Neuronal stem cell (in vitro differentiated cells): Measurements from ENCODE around the gene TM9SF4.
"Not testable (repeated sequence)": the region's sequence is repeated elsewhere in the genome, so short reads cannot be mapped to it uniquely, and the experiment has no call there.

Source experiments
- DNase-seq: peaks from one replicate; pipeline ENCODE4 v3.0.0-alpha.2; 2013; ENCODE audit warnings: low spot score
- H2AFZ ChIP-seq: one replicate; pipeline ENCODE4 v1.6.1; 2013; ENCODE audit warnings: mild to moderate bottlenecking, low read length, inconsistent platforms
- H2AK5ac ChIP-seq: 2 replicates; pipeline ENCODE4 v1.6.1; 2013; ENCODE audit warnings: low read depth, mild to moderate bottlenecking, inconsistent platforms, low read length, moderate library complexity, mixed read lengths
- H2BK120ac ChIP-seq: 2 replicates; pipeline ENCODE4 v1.6.1; 2013; ENCODE audit warnings: low read depth, mild to moderate bottlenecking, inconsistent platforms, low read length, moderate library complexity, mixed read lengths
- H2BK12ac ChIP-seq: one replicate; pipeline ENCODE4 v1.6.1; 2013; ENCODE audit warnings: low read length, inconsistent platforms
- H2BK15ac ChIP-seq: 2 replicates; pipeline ENCODE4 v1.6.1; 2013; ENCODE audit warnings: mild to moderate bottlenecking, low read length, inconsistent platforms, mixed read lengths
- H2BK5ac ChIP-seq: one replicate; pipeline ENCODE4 v1.6.1; 2013; ENCODE audit warnings: inconsistent platforms, mild to moderate bottlenecking, low read length, moderate library complexity
- H3K14ac ChIP-seq: one replicate; pipeline ENCODE4 v1.6.1; 2013; ENCODE audit warnings: low read length, inconsistent platforms
- H3K18ac ChIP-seq: 2 replicates; pipeline ENCODE4 v1.6.1; 2013; ENCODE audit warnings: low read length, inconsistent platforms
- H3K23ac ChIP-seq: 2 replicates; pipeline ENCODE4 v1.6.1; 2013; ENCODE audit warnings: low read depth, mild to moderate bottlenecking, mixed read lengths, low read length, inconsistent platforms; ENCODE audit not compliant: poor library complexity
- H3K27ac ChIP-seq: replicated peaks from 3 replicates; pipeline ENCODE4 v1.5.1; 2013; ENCODE audit warnings: low read length, inconsistent platforms
- H3K27me3 ChIP-seq, 3 experiments: 2 replicates each; pipeline ENCODE4 v1.6.1; 2013; ENCODE audit warnings: low read length in 3 of 3, mild to moderate bottlenecking in 2 of 3, inconsistent platforms in 1 of 3, low read depth in 1 of 3, mixed read lengths in 1 of 3, moderate library complexity in 1 of 3; ENCODE audit not compliant: control insufficient read depth in 3 of 3, insufficient read depth in 3 of 3
- H3K36me3 ChIP-seq, 2 donors: replicated peaks in 1 of 2; 2 replicates each; pipeline ENCODE4 v1.6.1; 2013; ENCODE audit warnings: low read length in 2 of 2; ENCODE audit not compliant: control insufficient read depth in 2 of 2, insufficient read depth in 2 of 2
- H3K4ac ChIP-seq: 2 replicates; pipeline ENCODE4 v1.6.1; 2013; ENCODE audit warnings: inconsistent platforms, mild to moderate bottlenecking, low read length, moderate library complexity
- H3K4me1 ChIP-seq, 2 donors: 1 replicate in 1 of 2; 2 replicates in 1 of 2; pipeline ENCODE4 v1.6.1; 2013; ENCODE audit warnings: low read length in 2 of 2, low read depth in 1 of 2; ENCODE audit not compliant: control insufficient read depth in 2 of 2, insufficient read depth in 1 of 2
- H3K4me2 ChIP-seq: one replicate; pipeline ENCODE4 v1.6.1; 2013; ENCODE audit warnings: mild to moderate bottlenecking, low read length, inconsistent platforms; ENCODE audit not compliant: insufficient read depth, poor library complexity, severe bottlenecking
- H3K4me3 ChIP-seq, 2 donors: 2 replicates each; pipeline ENCODE4 v1.5.1; 2013; ENCODE audit warnings: low read length in 2 of 2, mild to moderate bottlenecking in 2 of 2, inconsistent platforms in 1 of 2, moderate library complexity in 1 of 2
- H3K79me1 ChIP-seq: one replicate; pipeline ENCODE4 v1.6.1; 2013; ENCODE audit warnings: low read depth, mild to moderate bottlenecking, inconsistent platforms, low read length, moderate library complexity
- H3K9ac ChIP-seq: one replicate; pipeline ENCODE4 v1.6.1; 2013; ENCODE audit warnings: mild to moderate bottlenecking, low read depth, low read length, inconsistent platforms; ENCODE audit not compliant: poor library complexity
- H3K9me3 ChIP-seq, 2 donors: replicated peaks in 1 of 2; 2 replicates each; pipeline versions ENCODE3 to v1.6.1; 2013; ENCODE audit warnings: low read length in 2 of 2, mild to moderate bottlenecking in 2 of 2, inconsistent platforms in 1 of 2, low read depth in 1 of 2, mixed read lengths in 1 of 2, moderate library complexity in 1 of 2; ENCODE audit not compliant: control insufficient read depth in 2 of 2, insufficient read depth in 1 of 2
- H4K8ac ChIP-seq: one replicate; pipeline ENCODE4 v1.6.1; 2013; ENCODE audit warnings: low read depth, mild to moderate bottlenecking, inconsistent platforms, low read length, moderate library complexity
- H4K91ac ChIP-seq: one replicate; pipeline ENCODE4 v1.6.1; 2013; ENCODE audit warnings: low read length, low read depth, mild to moderate bottlenecking, inconsistent platforms; ENCODE audit not compliant: poor library complexity
- WGBS, 2 donors: extraction: QIAGEN DNeasy Blood & Tissue Kit; methylation state at CpG; one replicate each; pipeline ENCODE4 v1.1.7; 2013; ENCODE audit warnings: missing lambda C conversion rate in 2 of 2, mixed read lengths in 1 of 2; ENCODE audit not compliant: insufficient read length in 2 of 2, insufficient replicate concordance in 1 of 2; ENCODE audit errors: extremely low coverage in 2 of 2; 5-methylcytosine and 5-hydroxymethylcytosine counted together

Gene TM9SF4

DNA sequence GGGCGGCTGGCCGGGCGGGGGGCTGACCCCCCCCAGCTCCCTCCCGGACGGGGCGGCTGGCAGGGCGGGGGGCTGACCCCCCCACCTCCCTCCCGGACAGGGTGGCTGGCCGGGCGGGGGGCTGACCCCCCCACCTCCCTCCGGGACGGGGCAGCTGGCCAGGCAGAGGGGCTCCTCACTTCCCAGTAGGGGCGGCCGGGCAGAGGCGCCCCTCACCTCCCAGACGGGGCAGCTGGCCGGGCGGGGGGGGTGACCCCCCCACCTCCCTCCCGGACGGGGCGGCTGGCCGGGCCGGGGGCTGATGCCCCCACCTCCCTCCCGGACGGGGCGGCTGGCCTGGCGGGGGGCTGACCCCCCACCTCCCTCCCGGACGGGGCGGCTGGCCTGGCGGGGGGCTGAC is 12.4 kb downstream of the TM9SF4 start:
- H3K36me3 ChIP-seq: peaks cover 2 to 12% of the 10 kb centered on the region in 2 donors
- no CpG with 5 or more reads among the region's 31 CpGs for WGBS, 2 donors

DNA sequence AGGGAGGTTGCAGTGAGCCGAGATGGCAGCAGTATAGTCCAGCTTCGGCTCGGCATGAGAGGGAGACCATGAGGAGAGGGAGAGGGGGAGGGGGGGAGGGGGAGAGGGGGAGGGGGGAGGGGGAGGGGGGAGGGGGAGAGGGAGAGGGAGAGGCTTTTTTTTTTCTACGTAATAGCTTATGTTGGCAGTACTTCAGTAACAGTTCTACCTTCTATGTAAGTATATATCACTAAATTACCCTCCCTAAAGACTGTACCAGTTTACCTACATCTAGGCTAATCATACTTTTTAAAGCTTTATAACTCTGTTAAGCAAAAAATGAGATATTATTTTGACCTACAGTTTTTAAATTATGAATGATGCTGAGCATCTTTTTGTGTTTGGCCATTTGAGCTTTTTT is 13.6 kb downstream of the TM9SF4 start:
- Histone ChIP-seq H2BK15ac (no peak overlapping the region), H3K4me3 (no peak overlapping the region), H4K8ac (no peak overlapping the region), H2BK120ac (no peak overlapping the region), H3K18ac (no peak overlapping the region), H3K9me3 (peaks cover 0 to 12% of the 10 kb centered on the region in 2 donors), H2AK5ac (no peak overlapping the region), H2BK12ac (no peak overlapping the region), H3K79me1 (no peaks in the 10 kb centered on the region), H3K27me3 (no peaks in the 10 kb centered on the region), H3K4me2 (no peak overlapping the region), H3K27ac (no peak overlapping the region), H2AFZ (no peak overlapping the region), H2BK5ac (no peak overlapping the region), H3K4me1 (peaks cover 3 to 7% of the 10 kb centered on the region in 2 donors), H3K14ac (no peak overlapping the region), H3K4ac (no peak overlapping the region), H3K23ac (no peak overlapping the region), H3K36me3 (peaks cover 2 to 23% of the 10 kb centered on the region in 2 donors), H3K9ac (no peak overlapping the region), H4K91ac (no peak overlapping the region)
- DNase-seq: no peak
- WGBS, 2 donors: no CpG with 5 or more reads among the region's 4 CpGs

More for the DNA sequence above, 12.4 kb downstream of the TM9SF4 start:
- not testable (repeated sequence) for H2BK5ac ChIP-seq, H4K91ac ChIP-seq, H3K4me2 ChIP-seq, H3K27ac ChIP-seq, H3K4me1 ChIP-seq, H2BK12ac ChIP-seq, H3K4ac ChIP-seq, H4K8ac ChIP-seq, H3K14ac ChIP-seq, H3K18ac ChIP-seq, H2AFZ ChIP-seq, H3K4me3 ChIP-seq, H2BK15ac ChIP-seq, H3K23ac ChIP-seq, H3K79me1 ChIP-seq, H3K27me3 ChIP-seq, H3K9ac ChIP-seq, H2BK120ac ChIP-seq, DNase-seq, H2AK5ac ChIP-seq
- H3K9me3 ChIP-seq: peaks cover 0 to 12% of the 10 kb centered on the region in 2 donors

DNA sequence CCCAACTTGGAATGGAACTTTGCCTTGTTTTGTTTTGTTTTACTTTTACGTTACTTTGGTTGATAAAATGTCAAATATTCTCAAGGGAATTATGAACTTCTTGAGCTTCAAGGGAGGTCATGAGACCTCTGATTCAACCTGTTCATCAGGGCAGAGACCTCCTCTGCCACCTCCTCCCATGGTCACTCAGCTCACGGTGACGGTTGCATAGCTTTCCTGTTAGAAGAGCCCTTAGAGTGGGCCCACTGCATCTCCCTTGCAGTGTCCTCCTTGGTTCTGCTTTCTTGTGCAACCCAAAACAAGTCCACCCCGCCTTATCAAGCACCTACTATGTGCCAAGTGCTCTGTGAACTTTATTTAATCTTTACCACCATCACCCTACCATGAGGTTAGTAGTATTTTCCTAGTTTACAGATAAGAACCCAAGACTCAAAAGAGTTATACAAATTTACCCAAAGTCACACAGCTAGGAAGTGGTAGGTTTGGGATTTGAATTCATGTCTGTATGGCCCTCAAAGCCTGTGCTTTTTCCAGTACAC is 15.5 kb downstream of the TM9SF4 start:
- no peak overlapping the region for H2BK120ac ChIP-seq
- no peak overlapping the region for H4K91ac ChIP-seq
- H4K8ac ChIP-seq: no peak overlapping the region
- no peak overlapping the region for H3K9ac ChIP-seq
- no peak overlapping the region for H3K14ac ChIP-seq
- no peaks in the 10 kb centered on the region for H3K79me1 ChIP-seq
- DNase-seq: no peak
- no peak overlapping the region for H2AK5ac ChIP-seq
- H3K4me2 ChIP-seq: no peak overlapping the region
- no peak overlapping the region for H2BK12ac ChIP-seq
- peaks cover 0 to 12% of the 10 kb centered on the region in 2 donors for H3K9me3 ChIP-seq
- H2BK5ac ChIP-seq: no peak overlapping the region
- H3K18ac ChIP-seq: no peak overlapping the region
- WGBS, 2 donors: no CpG with 5 or more reads among the region's 4 CpGs
- H3K4me3 ChIP-seq: no peak overlapping the region
- no peak overlapping the region for H2AFZ ChIP-seq
- H3K36me3 ChIP-seq: peaks cover 2 to 29% of the 10 kb centered on the region in 2 donors
- H3K23ac ChIP-seq: no peak overlapping the region
- H3K27me3 ChIP-seq: no peaks in the 10 kb centered on the region
- no peak overlapping the region for H2BK15ac ChIP-seq
- H3K4ac ChIP-seq: no peak overlapping the region
- H3K27ac ChIP-seq: no peak overlapping the region
- peaks cover 3 to 7% of the 10 kb centered on the region in 2 donors for H3K4me1 ChIP-seq

DNA sequence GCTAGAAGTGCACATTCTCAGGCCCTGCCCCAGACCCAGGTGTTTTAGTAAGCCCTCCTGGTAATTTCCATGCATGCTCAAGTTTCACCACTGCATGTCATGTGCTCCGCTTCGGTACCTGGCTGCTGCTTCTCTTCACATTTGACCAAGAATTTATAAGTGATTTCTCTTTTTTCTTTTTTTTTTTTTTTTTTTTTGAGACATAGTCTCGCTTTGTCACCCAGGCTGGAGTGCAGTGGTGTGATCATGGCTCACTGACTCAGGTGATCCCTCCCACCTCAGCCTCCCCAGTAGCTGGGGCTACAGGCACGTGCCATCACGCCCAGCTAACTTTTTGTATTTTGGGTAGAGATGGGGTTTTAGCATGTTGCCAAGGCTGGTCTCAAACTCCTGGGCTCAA is 16.0 kb downstream of the TM9SF4 start:
- DNase-seq: no peak
- Histone ChIP-seq H2BK120ac (no peak overlapping the region), H3K79me1 (no peaks in the 10 kb centered on the region), H3K4me1 (peaks cover 1 to 7% of the 10 kb centered on the region in 2 donors), H3K27ac (no peak overlapping the region), H4K91ac (no peak overlapping the region), H2BK5ac (no peak overlapping the region), H3K4me3 (no peak overlapping the region), H3K27me3 (no peaks in the 10 kb centered on the region), H3K4ac (no peak overlapping the region), H3K4me2 (no peak overlapping the region), H3K9ac (no peak overlapping the region), H2BK15ac (no peak overlapping the region), H4K8ac (no peak overlapping the region), H3K9me3 (peaks cover 0 to 11% of the 10 kb centered on the region in 2 donors), H2AFZ (no peak overlapping the region), H3K18ac (no peak overlapping the region), H3K14ac (no peak overlapping the region), H3K36me3 (peaks cover 2 to 30% of the 10 kb centered on the region in 2 donors), H3K23ac (no peak overlapping the region), H2AK5ac (no peak overlapping the region), H2BK12ac (no peak overlapping the region)
- no CpG with 5 or more reads among the region's 5 CpGs for WGBS, 2 donors
